Measurements from ENCODE around the gene AKAP13.

DNA sequence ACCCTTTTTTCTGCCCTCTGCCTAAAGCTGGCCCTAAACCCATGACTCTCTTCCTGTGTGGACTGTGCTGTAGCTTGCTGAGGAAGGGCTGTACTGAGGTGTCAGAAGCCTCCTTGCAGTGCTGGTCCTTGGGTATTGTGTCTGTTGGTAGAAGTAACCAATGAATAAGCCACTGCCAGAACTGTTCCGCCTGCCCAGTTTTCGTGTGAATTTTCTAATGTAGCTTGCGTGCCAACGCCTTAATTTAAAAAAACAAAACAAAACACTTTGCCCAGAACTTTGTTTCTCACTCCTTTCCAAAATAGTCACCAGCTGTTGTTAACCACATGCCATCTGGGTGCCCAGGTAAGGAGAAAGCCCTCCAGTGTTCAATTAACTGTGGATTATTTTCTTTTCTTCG, 312.5 kb downstream of the AKAP13 start:
- no peak for TF ChIP-seq POLR2A (IDR thresholded peaks at IDR 0.05)
- TF ChIP-seq, protein P1, sequence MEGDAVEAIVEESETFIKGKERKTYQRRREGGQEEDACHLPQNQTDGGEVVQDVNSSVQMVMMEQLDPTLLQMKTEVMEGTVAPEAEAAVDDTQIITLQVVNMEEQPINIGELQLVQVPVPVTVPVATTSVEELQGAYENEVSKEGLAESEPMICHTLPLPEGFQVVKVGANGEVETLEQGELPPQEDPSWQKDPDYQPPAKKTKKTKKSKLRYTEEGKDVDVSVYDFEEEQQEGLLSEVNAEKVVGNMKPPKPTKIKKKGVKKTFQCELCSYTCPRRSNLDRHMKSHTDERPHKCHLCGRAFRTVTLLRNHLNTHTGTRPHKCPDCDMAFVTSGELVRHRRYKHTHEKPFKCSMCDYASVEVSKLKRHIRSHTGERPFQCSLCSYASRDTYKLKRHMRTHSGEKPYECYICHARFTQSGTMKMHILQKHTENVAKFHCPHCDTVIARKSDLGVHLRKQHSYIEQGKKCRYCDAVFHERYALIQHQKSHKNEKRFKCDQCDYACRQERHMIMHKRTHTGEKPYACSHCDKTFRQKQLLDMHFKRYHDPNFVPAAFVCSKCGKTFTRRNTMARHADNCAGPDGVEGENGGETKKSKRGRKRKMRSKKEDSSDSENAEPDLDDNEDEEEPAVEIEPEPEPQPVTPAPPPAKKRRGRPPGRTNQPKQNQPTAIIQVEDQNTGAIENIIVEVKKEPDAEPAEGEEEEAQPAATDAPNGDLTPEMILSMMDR (IDR thresholded peaks at IDR 0.05) = no peak

All from ovary (tissue), 3 donors.